Measurements from ENCODE around the gene C1QA. TPM values are rescaled to one million over a fixed set of nuclear protein-coding genes. Genes with fewer than 3 reads are reported as not detected.
"Not testable (repeated sequence)": the region's sequence is repeated elsewhere in the genome, so short reads cannot be mapped to it uniquely, and the experiment has no call there.

Gene C1QA
- total RNA-seq, 1 experiment from 2014 or later: not detected

DNA sequence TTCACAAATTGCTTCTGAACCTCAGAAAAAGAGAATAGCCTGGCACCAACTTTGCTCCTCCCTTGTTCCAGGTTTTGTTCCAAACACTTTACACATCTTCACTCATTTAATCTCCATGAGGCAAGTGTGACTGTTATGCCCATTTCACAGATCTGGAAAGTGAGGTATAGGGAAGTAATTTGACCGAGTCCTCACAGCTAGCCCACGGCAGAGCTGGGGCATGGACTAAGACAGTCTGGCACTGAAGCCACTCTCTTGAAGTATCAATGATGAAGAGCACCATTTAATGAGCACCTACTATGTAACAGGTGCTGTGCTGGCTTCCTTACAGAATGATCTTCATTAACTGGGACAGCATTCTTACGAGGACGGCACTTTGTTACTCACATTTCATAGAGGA lies 35.6 kb downstream of the C1QA start:
- no peak for DNase-seq (ENCODE audit: low read depth)

- peak; percentile 43 for DNase-seq (ENCODE audit: low read depth)
Observed at GRCh38 chr1:22673486-22674409, 37.3 kb downstream of the C1QA start.

DNA sequence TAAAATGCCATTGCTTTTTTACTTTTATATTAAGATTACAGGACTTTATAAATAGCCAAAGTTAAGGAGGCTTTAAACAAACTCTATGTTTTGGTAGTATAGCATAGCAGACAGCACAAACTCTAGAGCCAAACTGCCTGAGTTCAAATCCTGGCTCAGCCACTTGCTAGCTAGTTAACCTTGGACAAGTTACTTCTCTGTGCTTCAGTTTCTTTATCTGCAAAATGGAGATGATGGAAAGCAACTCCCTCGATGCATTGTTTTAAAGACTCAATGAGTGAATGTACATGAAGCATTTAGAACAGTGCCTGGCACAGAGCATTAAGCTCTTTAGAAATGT lies 38.0 kb downstream of the C1QA start:
- DNase-seq (ENCODE audit: low read depth): no peak

GRCh38 chr1:22676151-22676550 lies 39.7 kb downstream of the C1QA start:
- DNase-seq (ENCODE audit: low read depth): not testable (repeated sequence)

DNA sequence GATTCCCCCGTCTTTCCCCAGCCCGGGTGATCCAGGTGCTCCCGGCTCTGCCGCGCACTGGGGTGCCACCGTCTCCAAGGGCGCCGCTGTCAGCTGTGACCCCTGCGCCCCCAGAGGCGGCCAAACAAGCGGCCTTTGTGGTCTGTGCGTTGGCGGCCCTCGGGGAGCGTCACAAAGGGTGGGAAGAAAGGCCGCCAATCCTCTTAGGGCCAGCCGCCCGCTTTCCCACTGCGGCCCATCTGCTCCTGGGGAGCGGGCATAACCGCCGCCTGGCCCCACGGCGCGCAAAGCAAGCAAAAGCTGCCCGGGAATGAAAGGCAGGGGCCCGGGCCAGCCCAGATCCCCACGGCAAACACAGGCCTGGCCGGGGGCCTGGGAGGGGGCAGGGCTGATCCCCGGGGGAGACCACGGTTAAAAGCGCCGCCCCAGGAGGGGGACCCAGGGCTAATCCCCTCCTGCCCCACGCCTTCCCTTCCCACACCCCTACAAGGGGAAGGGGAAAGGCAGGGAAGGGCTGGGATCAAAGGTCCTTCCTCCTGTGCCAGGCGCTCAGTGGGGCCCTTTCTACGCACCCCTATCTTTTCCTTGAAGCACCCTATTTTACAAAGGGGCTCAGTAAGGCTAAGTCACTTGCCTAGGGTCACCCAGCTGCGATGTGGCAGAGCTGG lies 40.6 kb downstream of the C1QA start:
- no peak for DNase-seq (ENCODE audit: low read depth)

DNA sequence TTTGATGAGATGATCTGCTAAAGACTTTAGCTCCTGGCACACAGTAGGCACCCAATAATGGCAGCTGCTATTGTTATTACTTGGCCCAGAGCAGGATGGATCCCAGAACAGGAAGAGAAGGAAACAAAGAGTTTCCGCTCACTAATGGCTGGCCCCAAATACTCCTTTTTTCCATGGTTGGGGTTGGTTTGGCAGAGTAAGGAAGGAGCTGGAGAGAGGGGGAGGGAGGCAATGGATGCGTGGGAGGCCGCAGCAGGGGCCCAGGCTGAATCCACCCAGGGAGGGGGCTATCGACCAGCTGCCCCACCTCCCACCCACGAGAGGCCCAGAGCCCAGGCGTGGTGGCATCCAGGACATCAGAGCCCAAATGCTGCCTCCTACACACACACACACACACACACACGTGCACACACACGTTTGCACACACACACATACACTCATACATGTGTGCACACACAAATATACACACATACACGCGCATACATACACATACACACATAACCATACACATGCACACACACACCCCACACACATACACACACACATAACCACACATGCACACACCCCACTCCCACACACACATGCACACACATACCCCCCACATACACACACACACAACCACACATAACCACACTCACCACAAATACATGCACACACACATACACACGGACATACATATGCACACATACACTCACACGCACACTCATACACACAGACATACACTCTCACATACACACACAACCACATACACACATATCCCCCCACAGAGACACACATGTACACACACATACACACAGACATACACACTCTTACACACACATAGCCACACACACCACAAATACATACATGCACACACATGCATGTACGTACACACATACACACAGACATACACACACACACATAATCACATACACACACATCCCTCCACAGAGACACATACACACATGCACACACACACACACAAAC lies 41.8 kb downstream of the C1QA start:
- DNase-seq (ENCODE audit: low read depth): no peak

GRCh38 chr1:22680726-22681125 lies 44.3 kb downstream of the C1QA start:
- DNase-seq (ENCODE audit: low read depth): no peak

DNA sequence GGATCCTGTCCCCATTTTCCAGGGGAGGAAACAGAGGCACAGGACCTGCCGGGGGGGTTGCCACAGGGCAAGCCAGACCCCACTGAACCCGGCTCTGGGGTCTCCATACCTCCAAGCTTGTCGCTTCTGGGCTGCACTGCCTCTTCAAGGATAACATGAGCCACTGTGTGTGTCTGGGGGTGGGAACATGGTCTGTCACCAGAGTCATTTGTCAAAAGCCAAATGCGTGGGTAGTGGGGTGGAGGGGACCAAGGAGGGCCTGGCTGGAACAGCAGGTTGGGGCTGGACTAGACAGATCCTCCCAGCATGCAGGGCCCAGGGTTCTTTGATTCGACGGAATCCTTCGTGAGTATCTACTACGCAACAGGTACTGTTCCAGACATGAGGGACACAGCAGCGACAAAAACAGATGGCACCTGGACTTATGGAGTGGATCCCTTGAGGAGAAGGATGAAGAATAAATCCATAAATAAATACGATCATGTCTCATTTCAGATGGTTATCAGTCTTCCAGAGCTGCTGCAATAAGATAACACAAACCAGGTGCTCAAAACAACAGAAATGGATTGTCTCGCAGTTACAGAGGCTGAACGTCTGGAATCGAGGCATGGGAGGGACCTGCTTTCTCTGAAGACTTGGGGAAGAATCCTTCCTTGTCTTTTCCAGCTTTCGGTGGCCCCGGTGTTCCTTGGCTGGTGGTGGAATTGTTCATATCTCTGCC lies 45.3 kb downstream of the C1QA start:
- no peak for DNase-seq (ENCODE audit: low read depth)

GRCh38 chr1:22683547-22683946 lies 47.1 kb downstream of the C1QA start:
- DNase-seq (ENCODE audit: low read depth): no peak

- no peak for DNase-seq (ENCODE audit: low read depth)
Observed at GRCh38 chr1:22685591-22686059, 49.2 kb downstream of the C1QA start.

DNA sequence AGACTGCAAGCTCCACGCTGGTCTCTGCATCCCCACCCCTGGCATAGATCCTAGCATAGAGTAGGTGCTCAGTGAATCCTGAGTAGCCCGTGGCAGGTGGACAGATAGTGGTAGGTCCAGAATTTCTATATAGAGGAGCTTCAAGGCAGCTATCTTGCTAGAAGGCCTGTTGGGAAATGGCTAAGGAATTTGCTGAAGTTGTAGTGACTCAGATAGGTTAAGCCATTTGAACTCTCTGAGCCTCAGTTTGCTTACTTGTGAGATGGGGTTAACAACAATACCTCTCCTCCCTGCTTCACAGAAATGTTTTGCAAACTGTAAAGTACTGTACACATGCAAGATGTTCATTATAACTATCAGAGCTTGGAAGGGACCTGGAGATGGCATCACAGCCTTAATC lies 50.8 kb downstream of the C1QA start:
- DNase-seq (ENCODE audit: low read depth): no peak

DNA sequence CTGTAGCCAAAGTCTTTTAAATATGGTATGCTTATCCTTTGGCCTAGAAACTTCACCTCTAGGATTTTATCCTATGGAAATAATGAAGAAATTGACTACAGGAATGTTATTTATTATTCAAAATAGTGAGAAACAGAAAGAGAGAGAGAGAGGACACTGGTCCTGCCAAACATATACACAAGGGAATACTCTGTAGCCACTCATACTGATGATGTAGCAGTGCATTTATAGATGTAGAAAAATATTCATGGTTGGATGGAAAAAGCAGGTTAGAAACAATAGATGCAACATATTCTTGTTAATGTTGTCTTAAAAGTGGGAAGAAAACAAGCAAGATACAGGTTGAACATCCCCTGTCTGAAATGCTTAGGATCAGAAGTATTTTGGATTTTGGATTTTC lies 52.0 kb downstream of the C1QA start:
- no peak for DNase-seq (ENCODE audit: low read depth)

Other genes starting within 250 kb of the C1QA start
- gene ZBTB40, start 184.8 kb upstream of the C1QA start, total RNA-seq (2014; rRNA removed): 10.1 and 12.9 TPM in 2 replicates
- gene EPHA8, start 73.1 kb upstream of the C1QA start, total RNA-seq (2014; rRNA removed): not detected in 2 replicates
- not detected in 2 replicates for gene C1QC, start 7.0 kb downstream of the C1QA start, total RNA-seq (2014; rRNA removed)
- not detected in 2 replicates for gene C1QB, start 16.6 kb downstream of the C1QA start, total RNA-seq (2014; rRNA removed)
- gene EPHB2, start 74.2 kb downstream of the C1QA start, total RNA-seq (2014; rRNA removed): 2.6 and 3.5 TPM in 2 replicates

All from LHCN-M2 (cell line).